Activated CD8-positive, alpha-beta memory T cell treated with anti-CD3 and anti-CD28 coated beads for 48 hours (primary cell): ENCODE measurements around the gene MBL2.

ENCODE experiments used
- DNase-seq, 3 experiments: peaks; one replicate each; pipeline ENCODE4 v3.0.0-alpha.2; 2020; ENCODE audit warnings: low read depth in 2 of 3, low spot score in 2 of 3

The MBL2 gene

DNA sequence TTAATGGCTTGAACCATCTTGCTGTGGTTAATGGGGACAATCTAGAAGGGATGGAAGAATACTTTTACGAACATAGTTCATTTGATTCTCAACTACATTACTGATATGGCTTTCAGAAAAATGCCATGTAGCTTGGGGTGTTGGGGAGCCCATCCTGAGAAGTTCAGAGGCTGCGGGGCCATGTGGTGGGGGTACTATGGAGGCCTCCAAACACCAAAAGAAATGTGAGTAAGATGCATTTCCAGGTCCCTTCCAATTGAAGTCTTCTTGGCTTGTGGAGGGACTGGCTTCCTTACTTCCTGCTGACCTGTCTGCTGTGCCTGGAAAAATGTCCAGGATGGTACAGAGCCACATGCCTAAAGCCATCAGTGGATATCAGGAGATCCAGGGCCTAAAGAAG, 1.6 kb upstream of the MBL2 start:
- DNase-seq: no peak

GRCh38 chr10:52771534-52772445, 794 bp downstream of the MBL2 start:
- DNase-seq: no peak

DNA sequence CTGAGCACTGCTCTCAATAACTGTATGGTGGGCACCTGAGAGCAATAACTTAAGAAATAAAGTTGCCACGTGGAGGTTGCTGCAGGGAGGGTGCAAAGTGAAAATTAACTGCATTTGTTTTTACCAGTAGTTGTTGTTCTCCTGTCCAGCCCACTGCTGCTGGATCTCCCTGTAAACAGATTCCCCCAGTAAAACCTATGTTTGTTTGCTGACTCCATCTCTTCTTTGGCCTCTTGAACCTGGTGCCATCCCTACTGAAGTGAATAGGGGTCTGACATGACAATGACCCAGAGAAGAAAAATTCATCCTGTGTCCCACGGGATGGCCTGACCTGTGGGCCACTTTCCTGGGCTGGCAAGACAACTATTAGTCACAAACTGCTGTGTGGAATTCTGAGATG, 1.7 kb downstream of the MBL2 start:
- DNase-seq: no peak

DNA sequence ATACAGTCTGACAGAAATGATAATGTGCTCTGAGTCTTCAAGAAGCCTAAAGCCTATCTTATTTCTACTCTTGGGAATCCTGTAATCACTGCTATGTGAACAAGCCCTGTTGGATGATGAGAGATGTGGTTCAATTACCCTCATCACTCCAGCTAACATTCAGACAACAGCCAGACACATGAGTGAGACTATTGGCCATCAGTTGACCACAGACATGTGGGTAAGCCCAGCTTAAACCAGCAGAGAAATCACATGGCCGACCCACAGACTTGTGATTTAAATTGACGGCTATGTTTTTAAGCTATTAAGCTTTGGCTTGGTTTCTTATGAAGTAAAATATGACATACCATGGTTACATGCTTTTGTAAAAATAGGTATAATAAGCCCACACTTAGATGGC, 2.6 kb downstream of the MBL2 start:
- no peak for DNase-seq

GRCh38 chr10:52768001-52768532, 4.5 kb downstream of the MBL2 start:
- DNase-seq: no peak

- no peak for DNase-seq
These were observed 10.5 kb downstream of the MBL2 start for GRCh38 chr10:52762088-52762487.

- DNase-seq: no peak
These were observed 13.4 kb downstream of the MBL2 start for GRCh38 chr10:52759154-52759553.

- DNase-seq: no peak
These were observed 14.2 kb downstream of the MBL2 start for GRCh38 chr10:52758406-52758805.

GRCh38 chr10:52757773-52758172, 14.8 kb downstream of the MBL2 start:
- no peak for DNase-seq

DNA sequence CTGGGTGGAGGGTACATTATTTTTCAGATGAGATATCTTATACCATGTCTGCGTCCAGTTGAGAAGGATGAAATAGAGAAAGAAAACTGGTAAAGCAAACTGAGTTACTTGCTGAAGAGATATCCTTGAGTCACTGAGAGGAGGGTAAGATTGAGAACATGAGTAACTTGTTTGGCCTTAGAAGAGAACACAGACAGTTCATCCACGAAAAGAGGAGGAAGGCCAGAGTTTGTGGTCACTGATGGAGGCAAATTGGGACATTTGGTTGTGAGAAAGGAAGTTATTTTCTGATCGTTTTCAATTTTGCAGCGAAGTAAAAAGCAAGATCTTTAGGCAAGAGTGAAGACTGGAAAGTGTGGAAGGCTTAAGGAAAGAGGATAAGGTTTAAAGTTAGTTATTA, 15.6 kb downstream of the MBL2 start:
- DNase-seq: no peak

DNA sequence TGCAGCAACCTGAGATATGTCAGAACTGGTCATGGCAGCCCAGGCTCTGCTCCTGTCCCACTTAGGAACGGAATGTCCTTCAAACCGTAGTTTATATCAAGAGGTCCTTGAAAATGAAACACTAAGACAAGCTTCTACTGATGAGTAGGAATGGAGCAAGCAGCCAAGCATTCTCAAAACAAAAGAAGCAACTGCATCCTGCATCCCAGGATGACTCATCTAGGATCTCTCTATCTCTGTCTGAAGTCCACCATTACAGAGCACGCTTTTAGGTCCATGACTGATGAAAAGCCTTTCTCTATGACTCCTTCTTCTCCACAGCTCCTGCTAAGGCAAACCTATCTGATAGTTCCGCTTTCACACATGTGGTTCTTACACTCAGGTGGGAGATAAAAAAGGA, 16.3 kb downstream of the MBL2 start:
- no peak for DNase-seq

- DNase-seq: no peak
These were observed 17.1 kb downstream of the MBL2 start for GRCh38 chr10:52755297-52756062.

GRCh38 chr10:52752801-52753445, 19.7 kb downstream of the MBL2 start:
- DNase-seq: no peak

DNA sequence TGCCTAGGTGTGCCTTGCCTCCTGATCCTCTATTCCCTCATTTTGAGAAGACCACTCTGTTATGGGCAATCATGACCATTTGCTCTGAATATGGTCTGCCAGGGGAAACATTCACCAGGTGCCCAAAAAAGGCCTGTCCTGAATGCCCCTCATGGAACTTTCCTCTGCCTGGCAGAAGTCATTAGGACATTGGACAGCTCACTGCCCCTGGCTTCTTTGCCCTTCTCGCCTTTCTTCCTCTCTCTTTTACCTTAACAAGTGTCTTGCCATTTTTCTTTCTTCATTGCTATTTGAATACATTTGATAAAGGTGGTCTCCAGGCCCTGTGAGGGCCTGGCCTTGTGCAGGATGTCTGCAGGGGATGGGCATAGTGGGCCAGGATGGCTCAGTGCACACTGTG, 20.3 kb downstream of the MBL2 start:
- DNase-seq: no peak

GRCh38 chr10:52751337-52751736, 21.2 kb downstream of the MBL2 start:
- DNase-seq: no peak

DNA sequence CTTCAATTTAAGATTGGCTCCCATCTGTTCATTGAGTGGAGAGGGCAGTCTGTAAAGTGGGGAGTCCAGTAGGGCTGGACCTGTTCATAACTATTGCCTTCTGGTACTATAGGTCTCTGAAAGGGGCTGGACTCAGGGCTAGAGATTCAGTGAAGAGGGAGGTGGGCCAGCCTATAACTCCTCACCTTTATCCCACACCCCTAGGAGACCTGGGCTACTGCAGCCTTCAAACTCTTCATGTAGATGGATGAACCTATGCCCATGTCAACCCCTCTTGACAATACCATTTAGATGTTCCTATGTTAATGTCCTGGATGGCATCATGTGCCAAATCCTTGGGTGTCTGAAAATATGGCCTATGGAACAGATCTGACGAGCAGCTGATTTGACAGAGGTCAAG, 22.0 kb downstream of the MBL2 start:
- DNase-seq: no peak

DNA sequence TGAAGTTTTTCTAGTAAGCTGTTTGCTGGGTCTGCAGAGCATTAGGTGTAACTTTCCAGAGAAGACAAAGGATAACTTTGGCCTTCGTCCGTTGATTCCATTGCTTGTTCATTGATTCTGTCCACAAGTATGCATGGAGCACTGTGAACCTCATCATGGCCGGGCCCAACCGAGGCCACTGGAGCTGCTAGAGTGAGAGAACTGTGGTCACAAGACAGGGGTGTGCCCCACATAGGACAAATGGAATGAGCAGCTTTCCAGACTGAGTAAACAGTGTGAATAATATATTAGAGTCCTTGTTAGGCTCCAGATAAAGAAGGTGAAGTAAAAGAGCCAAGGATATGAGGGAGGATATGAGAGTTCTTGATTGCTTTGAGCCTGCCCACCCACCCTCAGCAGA, 24.9 kb downstream of the MBL2 start:
- no peak for DNase-seq

GRCh38 chr10:52746169-52746568, 26.4 kb downstream of the MBL2 start:
- no peak for DNase-seq

- DNase-seq: no peak
These were observed 28.4 kb downstream of the MBL2 start for GRCh38 chr10:52744057-52744805.

DNA sequence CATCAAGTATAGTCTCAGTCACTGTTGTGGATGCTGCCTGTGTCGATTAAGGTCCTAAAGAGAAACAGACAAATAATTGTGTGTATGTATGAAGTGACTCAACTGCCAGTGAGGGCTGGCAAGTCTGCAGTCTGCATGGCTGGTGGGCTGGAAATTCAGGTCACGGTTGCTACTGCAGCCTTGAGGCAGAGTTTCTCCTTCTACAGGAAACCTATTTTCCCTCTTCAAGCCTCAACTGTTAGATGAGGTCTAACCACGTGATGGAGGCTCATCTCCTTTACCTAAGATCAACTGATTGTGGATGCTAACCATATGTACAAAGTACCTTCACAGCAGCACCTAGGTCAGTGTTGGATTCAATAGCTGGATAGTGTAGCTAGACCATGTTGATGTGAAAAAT, 29.9 kb downstream of the MBL2 start:
- DNase-seq: no peak

GRCh38 chr10:52741851-52742250, 30.7 kb downstream of the MBL2 start:
- DNase-seq: no peak
